ENCODE measurements around the gene BRINP1. TPM values are rescaled to one million over a fixed set of nuclear protein-coding genes. Genes with fewer than 3 reads are reported as not detected.

BRINP1 gene
- total RNA-seq, 1 donor from 2014 or later: 0.79 TPM

GRCh38 chr9:119307471-119307870 lies 61.8 kb downstream of the BRINP1 start:
- Mint-ChIP-seq H3K27ac (no peak overlapping the region), H3K4me3 (ENCODE audit: low read depth) (no peak overlapping the region), H3K27me3 (peaks cover 5% of the 10 kb centered on the region), H3K4me1 (ENCODE audit: low read depth) (peaks cover 13% of the 10 kb centered on the region), H3K36me3 (ENCODE audit: insufficient read depth) (no peaks in the 10 kb centered on the region), H3K9me3 (ENCODE audit: low read depth) (no peaks in the 10 kb centered on the region)
- DNase-seq (ENCODE audit: low spot score, unreplicated experiment): no peak
- TF ChIP-seq CTCF (IDR thresholded peaks at IDR 0.05; ENCODE audit: unreplicated experiment): no peak

GRCh38 chr9:119304555-119304954 lies 64.7 kb downstream of the BRINP1 start:
- Mint-ChIP-seq H3K9me3 (ENCODE audit: low read depth) (peaks cover 4% of the 10 kb centered on the region), H3K36me3 (ENCODE audit: insufficient read depth) (no peaks in the 10 kb centered on the region), H3K27ac (no peak overlapping the region), H3K27me3 (peaks cover 6% of the 10 kb centered on the region), H3K4me1 (ENCODE audit: low read depth) (peaks cover 18% of the 10 kb centered on the region), H3K4me3 (ENCODE audit: low read depth) (no peak overlapping the region)
- no peak for TF ChIP-seq CTCF (IDR thresholded peaks at IDR 0.05; ENCODE audit: unreplicated experiment)
- DNase-seq (ENCODE audit: low spot score, unreplicated experiment): no peak

- peaks cover 6% of the 10 kb centered on the region for H3K27me3 Mint-ChIP-seq
- no peak overlapping the region for H3K4me3 Mint-ChIP-seq (ENCODE audit: low read depth)
- peaks cover 19% of the 10 kb centered on the region for H3K4me1 Mint-ChIP-seq (ENCODE audit: low read depth)
- DNase-seq (ENCODE audit: low spot score, unreplicated experiment): no peak
- H3K27ac Mint-ChIP-seq: no peak overlapping the region
- H3K36me3 Mint-ChIP-seq (ENCODE audit: insufficient read depth): no peaks in the 10 kb centered on the region
- peaks cover 4% of the 10 kb centered on the region for H3K9me3 Mint-ChIP-seq (ENCODE audit: low read depth)
- TF ChIP-seq CTCF (IDR thresholded peaks at IDR 0.05; ENCODE audit: unreplicated experiment): no peak
These were observed 66.1 kb downstream of the BRINP1 start for GRCh38 chr9:119302988-119303698.

GRCh38 chr9:119298076-119298853 lies 71.0 kb downstream of the BRINP1 start:
- Mint-ChIP-seq H3K27ac (no peak overlapping the region), H3K27me3 (peaks cover 4% of the 10 kb centered on the region), H3K4me1 (ENCODE audit: low read depth) (peaks cover 12% of the 10 kb centered on the region), H3K36me3 (ENCODE audit: insufficient read depth) (no peaks in the 10 kb centered on the region), H3K4me3 (ENCODE audit: low read depth) (no peak overlapping the region), H3K9me3 (ENCODE audit: low read depth) (peaks cover 4% of the 10 kb centered on the region)
- DNase-seq (ENCODE audit: low spot score, unreplicated experiment): no peak
- TF ChIP-seq CTCF (IDR thresholded peaks at IDR 0.05; ENCODE audit: unreplicated experiment): no peak

GRCh38 chr9:119291554-119291953 lies 77.7 kb downstream of the BRINP1 start:
- TF ChIP-seq CTCF (IDR thresholded peaks at IDR 0.05; ENCODE audit: unreplicated experiment): no peak
- no peak for DNase-seq (ENCODE audit: low spot score, unreplicated experiment)
- no peaks in the 10 kb centered on the region for H3K36me3 Mint-ChIP-seq (ENCODE audit: insufficient read depth)
- H3K4me3 Mint-ChIP-seq (ENCODE audit: low read depth): no peak overlapping the region
- no peak overlapping the region for H3K27ac Mint-ChIP-seq
- H3K27me3 Mint-ChIP-seq: peaks cover 3% of the 10 kb centered on the region
- no peaks in the 10 kb centered on the region for H3K9me3 Mint-ChIP-seq (ENCODE audit: low read depth)
- H3K4me1 Mint-ChIP-seq (ENCODE audit: low read depth): no peaks in the 10 kb centered on the region

All from progenitor cell of endocrine pancreas (in vitro differentiated cells).